K562 (cell line): Measurements from ENCODE around the gene PBX2. TPM values are rescaled to one million over a fixed set of nuclear protein-coding genes. Genes with fewer than 3 reads are reported as not detected.

Experiments used
- DIDO1 ChIP-seq: fragments of 450-650 bp; IDR thresholded peaks from 2 replicates; pipeline ENCODE4 v1.6.1; 2016; ENCODE audit warnings: low read depth, missing biosample characterization, missing genetic modification characterization
- HINFP ChIP-seq: fragments of 450-650 bp; conservative IDR thresholded peaks from 2 replicates; pipeline ENCODE4 v1.6.1; 2016; ENCODE audit warnings: missing genetic modification characterization, low read depth, mild to moderate bottlenecking, control low read depth, missing compliant biosample characterization
- IFI16 ChIP-seq: fragments of 250-450 bp; sonication (Bioruptor Pico); IDR thresholded peaks from 2 replicates; pipeline ENCODE4 v2.1.2; 2022; ENCODE audit warnings: mild to moderate bottlenecking, inconsistent platforms
- MAZ ChIP-seq, 2 experiments: fragments of 450-650 bp in 1 of 2; sonication (generic) in 1 of 2; formaldehyde crosslinking; IDR thresholded peaks in 1 of 2; conservative IDR thresholded peaks in 1 of 2; 2 replicates each; pipeline versions ENCODE4 v1.4.0 to v1.5.0; 2020; ENCODE audit warnings: mild to moderate bottlenecking in 1 of 2, missing genetic modification reagents in 1 of 2
- MEF2A ChIP-seq: IDR thresholded peaks from 2 replicates; pipeline ENCODE4 v1.6.1; 2011; ENCODE audit warnings: low read depth, mild to moderate bottlenecking, low read length, moderate library complexity; ENCODE audit not compliant: control insufficient read depth
- PCBP2 ChIP-seq: fragments of 200-400 bp; formaldehyde crosslinking; IDR thresholded peaks from 2 replicates; pipeline ENCODE4 v1.6.1; 2018; ENCODE audit warnings: low read length, low read depth, mild to moderate bottlenecking, moderate library complexity; ENCODE audit not compliant: poor library complexity, severe bottlenecking
- PHF20 ChIP-seq: fragments of 450-650 bp; IDR thresholded peaks from 2 replicates; pipeline ENCODE4 v1.6.1; 2018; ENCODE audit not compliant: partially characterized antibody
- POLR3G ChIP-seq: IDR thresholded peaks from 2 replicates; pipeline ENCODE4 v1.6.1; 2011; ENCODE audit not compliant: insufficient read length, insufficient replicate concordance; ENCODE audit errors: extremely low read depth
- PURB ChIP-seq: sonication (generic); formaldehyde crosslinking; IDR thresholded peaks from 2 replicates; pipeline ENCODE4 v1.9.0; 2021; ENCODE audit warnings: low read depth, mild to moderate bottlenecking, missing genetic modification reagents
- RHOXF2B ChIP-seq: fragments of 250-450 bp; sonication (Bioruptor Pico); conservative IDR thresholded peaks from 2 replicates; pipeline ENCODE4 v1.5.1; 2021
- SMAD1 ChIP-seq: fragments of 150-350 bp; IDR thresholded peaks from 2 replicates; pipeline ENCODE4 v1.6.1; 2014; ENCODE audit warnings: low read length, low read depth; ENCODE audit not compliant: partially characterized antibody
- SMAD2 ChIP-seq: fragments of 150-350 bp; IDR thresholded peaks from 2 replicates; pipeline ENCODE4 v1.6.1; 2014; ENCODE audit warnings: low read depth, mild to moderate bottlenecking, low read length
- SP2 ChIP-seq: IDR thresholded peaks from 2 replicates; pipeline ENCODE4 v1.6.1; 2011; ENCODE audit warnings: mild to moderate bottlenecking, low read depth, low read length, moderate library complexity; ENCODE audit not compliant: poor library complexity, severe bottlenecking; ENCODE audit errors: extremely low read depth
- SREBF2 ChIP-seq: sonication (generic); formaldehyde crosslinking; IDR thresholded peaks from 2 replicates; pipeline ENCODE4 v1.4.0; 2020; ENCODE audit warnings: mild to moderate bottlenecking, missing genetic modification reagents
- THAP7 ChIP-seq: fragments of 250-450 bp; sonication (Bioruptor Pico); IDR thresholded peaks from 2 replicates; pipeline ENCODE4 v1.5.0; 2021
- ZBTB11 ChIP-seq, 3 experiments: fragments of 200-800 bp in 1 of 3; fragments of 250-450 bp in 1 of 3; fragments of 450-650 bp in 1 of 3; sonication (Bioruptor Pico) in 1 of 3; sonication (Bioruptor generic) in 1 of 3; formaldehyde crosslinking in 1 of 3; IDR thresholded peaks; 2 replicates each; pipeline versions ENCODE4 v1.6.1 to v1.8.0; 2016 to 2022; ENCODE audit warnings: mild to moderate bottlenecking in 2 of 3, missing genetic modification characterization in 2 of 3, missing compliant biosample characterization in 1 of 3, moderate library complexity in 1 of 3
- ZNF12 ChIP-seq: sonication (generic); formaldehyde crosslinking; IDR thresholded peaks from 2 replicates; pipeline ENCODE4 v1.4.0; 2020; ENCODE audit warnings: mild to moderate bottlenecking, missing genetic modification reagents
- ZNF408 ChIP-seq: fragments of 250-450 bp; sonication (Bioruptor Pico); IDR thresholded peaks from 2 replicates; pipeline ENCODE4 v1.4.0; 2020; ENCODE audit warnings: low read depth, mild to moderate bottlenecking, moderate library complexity
- ZNF41 ChIP-seq: fragments of 250-450 bp; sonication (Bioruptor Pico); conservative IDR thresholded peaks from 2 replicates; pipeline ENCODE4 v1.4.0; 2020; ENCODE audit warnings: mild to moderate bottlenecking
- polyA plus RNA-seq, 8 experiments: library from polyadenylated mRNA; depleted of rRNA in 4 of 8; stranded (reverse) in 5 of 8; unstranded in 3 of 8; fragments of >200 nt; fragmentation: Nextera tagmentation in 2 of 8; fragmentation: Illumina TruSeq in 1 of 8; extraction: Ambion mirVana in 2 of 8; extraction: Trizol in 1 of 8; gene quantifications; 2 replicates each; pipeline versions ENCODE4 v1.2.1 to v1.2.3, GENCODE V29; 2011 to 2014; ENCODE audit warnings: inconsistent platforms in 1 of 8, missing spikeins in 1 of 8
- total RNA-seq, 7 experiments: library from RNA; depleted of rRNA in 6 of 7; stranded (reverse); fragments of >200 nt in 6 of 7; fragmentation: Illumina TruSeq in 2 of 7; extraction: Trizol in 2 of 7; gene quantifications; 2 replicates each; pipeline versions ENCODE4 v1.2.1 to v1.2.3, GENCODE V29; 2011 to 2021; ENCODE audit warnings: low replicate concordance in 1 of 7
- TF ChIP-seq, protein P1 (sequence below): fragments of 250-450 bp; sonication (Bioruptor Pico); IDR thresholded peaks from 2 replicates; pipeline ENCODE4 v1.5.0; 2020; ENCODE audit warnings: mild to moderate bottlenecking

Gene PBX2
- total and polyA plus RNA-seq, 9 of the 15 experiments (the other 6 are each of a cell fraction or from before 2014, with no cell fraction given): 1.9 to 134 (median 62.5) TPM

- no peak for TF ChIP-seq MEF2A
- no peak for TF ChIP-seq SMAD2
- no peak for TF ChIP-seq PHF20
- no peak for TF ChIP-seq SP2
- TF ChIP-seq SREBF2: no peak
- peak; percentile 26; the same call in 1 of the 2 replicates for TF ChIP-seq THAP7 (CRISPR knock-in tag)
- no peak for TF ChIP-seq PURB (CRISPR knock-in tag)
- TF ChIP-seq, protein P1, sequence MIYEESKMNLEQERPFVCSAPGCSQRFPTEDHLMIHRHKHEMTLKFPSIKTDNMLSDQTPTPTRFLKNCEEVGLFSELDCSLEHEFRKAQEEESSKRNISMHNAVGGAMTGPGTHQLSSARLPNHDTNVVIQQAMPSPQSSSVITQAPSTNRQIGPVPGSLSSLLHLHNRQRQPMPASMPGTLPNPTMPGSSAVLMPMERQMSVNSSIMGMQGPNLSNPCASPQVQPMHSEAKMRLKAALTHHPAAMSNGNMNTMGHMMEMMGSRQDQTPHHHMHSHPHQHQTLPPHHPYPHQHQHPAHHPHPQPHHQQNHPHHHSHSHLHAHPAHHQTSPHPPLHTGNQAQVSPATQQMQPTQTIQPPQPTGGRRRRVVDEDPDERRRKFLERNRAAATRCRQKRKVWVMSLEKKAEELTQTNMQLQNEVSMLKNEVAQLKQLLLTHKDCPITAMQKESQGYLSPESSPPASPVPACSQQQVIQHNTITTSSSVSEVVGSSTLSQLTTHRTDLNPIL (CRISPR knock-in tag): no peak
- TF ChIP-seq ZNF12 (CRISPR knock-in tag): no peak
- TF ChIP-seq SMAD1: peak; percentile 39
- no peak for TF ChIP-seq POLR3G
- no peak for TF ChIP-seq ZNF408 (CRISPR knock-in tag)
- no peak for TF ChIP-seq PCBP2
- TF ChIP-seq MAZ (CRISPR knock-in tag; conservative IDR thresholded peaks at IDR 0.05 in 1 of 2, IDR thresholded peaks at IDR 0.05 in 1 of 2): peak; percentile 63 to 74; a peak in 2 of 4 replicates
- TF ChIP-seq IFI16: no peak
- no peak for TF ChIP-seq ZBTB11 (CRISPR knock-in tag; IDR thresholded peaks at IDR 0.05)
- no peak for TF ChIP-seq DIDO1
- no peak for TF ChIP-seq RHOXF2B
- TF ChIP-seq ZNF41 (CRISPR knock-in tag): no peak
- no peak for TF ChIP-seq HINFP
Observed at GRCh38 chr6:32154514-32155161, 35.4 kb downstream of the PBX2 start (continued).
